NT2/D1 (cell line): Measurements from ENCODE around the gene ACO1.

Experiments
- SUZ12 ChIP-seq: IDR thresholded peaks from 2 replicates; pipeline ENCODE4 v1.6.1; 2011; ENCODE audit not compliant: insufficient read length, insufficient read depth; ENCODE audit errors: extremely low read depth
- YY1 ChIP-seq: IDR thresholded peaks from 2 replicates; pipeline ENCODE4 v1.6.1; 2011; ENCODE audit not compliant: insufficient read length, insufficient read depth
- ZNF274 ChIP-seq: IDR thresholded peaks from 2 replicates; pipeline ENCODE4 v1.6.1; 2011; ENCODE audit warnings: mild to moderate bottlenecking, low read depth, low read length

DNA sequence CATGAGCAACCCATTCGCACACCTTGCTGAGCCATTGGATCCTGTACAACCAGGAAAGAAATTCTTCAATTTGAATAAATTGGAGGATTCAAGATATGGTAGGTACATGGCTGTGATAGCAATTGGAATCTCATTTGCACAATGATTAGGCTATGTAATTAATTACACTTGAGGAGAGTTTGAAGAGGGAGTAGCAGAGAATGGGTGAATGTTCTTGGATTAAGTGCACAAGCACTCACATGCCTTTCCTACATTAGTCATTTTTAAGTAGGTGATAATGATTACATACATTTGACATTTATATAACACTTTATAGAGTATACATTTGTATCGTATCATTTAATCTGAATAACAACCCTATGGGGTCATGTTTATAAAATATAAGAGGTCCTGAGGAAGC lies 21.1 kb downstream of the ACO1 start:
- no peak for TF ChIP-seq YY1
- no peak for TF ChIP-seq ZNF274
- no peak for TF ChIP-seq SUZ12
